Natural killer cell (primary cell): ENCODE measurements around the gene OSTF1. TPM values are rescaled to one million over a fixed set of nuclear protein-coding genes. Genes with fewer than 3 reads are reported as not detected.

Experiments used
- ATAC-seq, 3 donors: fragments of 150-1000 bp in 2 of 3; fragments of 200-7000 bp in 1 of 3; cut with Tn5 transposase; 1 replicate in 1 of 3; 2 replicates in 2 of 3; pipeline ENCODE4 v1.10.0; 2021; ENCODE audit warnings: mild to moderate bottlenecking in 2 of 3, moderate library complexity in 2 of 3
- DNase-seq, 2 donors: peaks; one replicate each; pipeline versions ENCODE4 v3.0.0 to v3.0.0-alpha.2; 2013 to 2021; ENCODE audit warnings: mixed read lengths in 1 of 2
- H3K27ac ChIP-seq: one replicate; pipeline ENCODE4 v1.5.1; 2013; ENCODE audit warnings: mild to moderate bottlenecking, low read length
- H3K27me3 ChIP-seq: one replicate; pipeline ENCODE4 v1.6.1; 2013; ENCODE audit warnings: low read length; ENCODE audit not compliant: control insufficient read depth, insufficient read depth
- H3K36me3 ChIP-seq: one replicate; pipeline ENCODE4 v1.6.1; 2013; ENCODE audit warnings: low read length; ENCODE audit not compliant: control insufficient read depth, insufficient read depth
- H3K4me1 ChIP-seq: one replicate; pipeline ENCODE4 v1.6.1; 2013; ENCODE audit warnings: low read length; ENCODE audit not compliant: control insufficient read depth, insufficient read depth
- H3K4me3 ChIP-seq: one replicate; pipeline ENCODE4 v1.5.1; 2013; ENCODE audit warnings: low read length
- H3K9me3 ChIP-seq: one replicate; pipeline ENCODE4 v1.6.1; 2013; ENCODE audit warnings: low read length; ENCODE audit not compliant: control insufficient read depth, insufficient read depth
- H3K27ac Mint-ChIP-seq, 2 donors: one replicate each; pipeline ENCODE4 v1.8.0; 2022; ENCODE audit warnings: mild to moderate bottlenecking in 2 of 2, mixed read lengths in 2 of 2, moderate library complexity in 1 of 2
- H3K27me3 Mint-ChIP-seq, 2 donors: one replicate each; pipeline ENCODE4 v1.8.0; 2022; ENCODE audit warnings: low read depth in 2 of 2, mixed read lengths in 2 of 2
- H3K36me3 Mint-ChIP-seq: one replicate; pipeline ENCODE4 v1.8.0; 2022; ENCODE audit warnings: mixed read lengths
- H3K4me1 Mint-ChIP-seq, 2 donors: one replicate each; pipeline ENCODE4 v1.8.0; 2022; ENCODE audit warnings: mixed read lengths in 2 of 2
- H3K4me3 Mint-ChIP-seq: one replicate; pipeline ENCODE4 v1.8.0; 2022; ENCODE audit warnings: mild to moderate bottlenecking, moderate library complexity, mixed read lengths
- H3K9me3 Mint-ChIP-seq, 2 donors: one replicate each; pipeline ENCODE4 v1.8.0; 2022; ENCODE audit warnings: mixed read lengths in 2 of 2
- WGBS: methylation state at CpG from one replicate; pipeline ENCODE4 v1.1.7; 2013; ENCODE audit warnings: missing lambda C conversion rate; ENCODE audit not compliant: insufficient coverage; 5-methylcytosine and 5-hydroxymethylcytosine counted together
- intact Hi-C: fragments of 100-400 bp; cut with micrococcal nuclease; formaldehyde crosslinking; loops from one replicate; pipeline ENCODE4 v1.14.2; 2022
- total RNA-seq, 4 donors: library from RNA; stranded (reverse); fragments of 120-200 nt in 1 of 4; gene quantifications; one replicate each; pipeline versions ENCODE4 v1.2.3 to v1.2.4, GENCODE V29; 2013 to 2022
- TF ChIP-seq, protein P1 (sequence below): fragments of 200-600 bp; IDR thresholded peaks from one replicate; pipeline ENCODE4 v1.8.0; 2022; ENCODE audit warnings: antibody characterized with exemption

The OSTF1 gene
- total RNA-seq, 3 donors from 2014 or later (not counting 1 experiment from before 2014, with no cell fraction given), result 140 to 187 (median 177) TPM

DNA sequence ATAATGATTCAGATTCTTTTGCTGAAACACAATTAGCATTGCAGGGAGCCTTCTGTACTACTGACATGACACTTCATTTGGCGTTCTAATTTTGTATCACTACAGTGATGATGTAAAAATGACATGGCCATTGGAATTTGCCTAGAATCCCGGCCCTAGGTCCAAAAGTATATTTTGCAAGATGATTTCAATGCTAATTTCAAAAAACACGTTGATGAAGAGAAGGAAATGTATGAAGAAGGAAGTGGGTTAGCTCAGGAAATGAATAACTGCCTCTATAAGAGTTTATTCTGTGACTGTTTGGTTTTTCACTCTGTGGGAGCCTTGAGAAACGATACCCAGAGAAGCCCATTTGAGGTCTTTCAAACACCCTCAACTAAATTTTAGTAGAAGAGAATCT lies 59.3 kb downstream of the OSTF1 start:
- TF ChIP-seq, protein P1, sequence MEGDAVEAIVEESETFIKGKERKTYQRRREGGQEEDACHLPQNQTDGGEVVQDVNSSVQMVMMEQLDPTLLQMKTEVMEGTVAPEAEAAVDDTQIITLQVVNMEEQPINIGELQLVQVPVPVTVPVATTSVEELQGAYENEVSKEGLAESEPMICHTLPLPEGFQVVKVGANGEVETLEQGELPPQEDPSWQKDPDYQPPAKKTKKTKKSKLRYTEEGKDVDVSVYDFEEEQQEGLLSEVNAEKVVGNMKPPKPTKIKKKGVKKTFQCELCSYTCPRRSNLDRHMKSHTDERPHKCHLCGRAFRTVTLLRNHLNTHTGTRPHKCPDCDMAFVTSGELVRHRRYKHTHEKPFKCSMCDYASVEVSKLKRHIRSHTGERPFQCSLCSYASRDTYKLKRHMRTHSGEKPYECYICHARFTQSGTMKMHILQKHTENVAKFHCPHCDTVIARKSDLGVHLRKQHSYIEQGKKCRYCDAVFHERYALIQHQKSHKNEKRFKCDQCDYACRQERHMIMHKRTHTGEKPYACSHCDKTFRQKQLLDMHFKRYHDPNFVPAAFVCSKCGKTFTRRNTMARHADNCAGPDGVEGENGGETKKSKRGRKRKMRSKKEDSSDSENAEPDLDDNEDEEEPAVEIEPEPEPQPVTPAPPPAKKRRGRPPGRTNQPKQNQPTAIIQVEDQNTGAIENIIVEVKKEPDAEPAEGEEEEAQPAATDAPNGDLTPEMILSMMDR, result no peak
- Histone ChIP-seq H3K27ac (peak overlapping the region; percentile 57), H3K4me3 (no peak overlapping the region), H3K36me3 (peaks cover 24% of the 10 kb centered on the region), H3K4me1 (peaks cover 53% of the 10 kb centered on the region), H3K27me3 (no peaks in the 10 kb centered on the region), H3K9me3 (no peaks in the 10 kb centered on the region)
- intact Hi-C loops, result loop anchor here (1.0 to 5.0 kb wide), 2 partner anchors 9 to 40 kb away; no protein-coding TSS in a partner anchor
- ATAC-seq (peak; percentile 42 to 73 (median 60)), DNase-seq (peak in 1 of 2 donors; percentile 60)
- Mint-ChIP-seq H3K27ac (peak overlapping the region; percentile 86 to 97), H3K4me1 (peaks cover 83 to 89% of the 10 kb centered on the region in 2 donors), H3K36me3 (peaks cover 20% of the 10 kb centered on the region), H3K9me3 (peaks cover 4 to 5% of the 10 kb centered on the region in 2 donors), H3K27me3 (no peaks in the 10 kb centered on the region), H3K4me3 (peak overlapping the region; percentile 70)
- WGBS, result 0% methylated on average over 3 of the region's 4 CpGs

DNA sequence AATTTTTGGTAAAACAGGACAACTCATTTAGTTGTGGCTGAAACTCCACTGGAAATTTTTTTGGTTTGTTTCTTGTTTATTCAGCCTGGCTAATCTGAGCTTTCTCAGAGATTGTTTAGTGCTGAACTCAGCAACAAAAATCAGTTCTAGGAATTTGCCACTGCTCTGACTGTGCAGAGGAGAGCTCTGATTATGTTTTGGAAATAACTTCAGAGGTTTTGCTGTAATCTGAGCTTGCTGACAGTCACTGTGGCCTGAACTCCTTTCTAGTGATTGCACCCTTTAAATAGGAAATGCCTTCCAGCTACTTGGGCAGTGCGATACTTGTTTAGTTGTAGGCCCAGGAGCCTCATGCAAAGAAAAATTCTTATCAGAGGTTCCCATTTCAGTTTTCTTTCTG lies 60.2 kb downstream of the OSTF1 start:
- H3K4me3 Mint-ChIP-seq, result peak overlapping the region; percentile 70
- peaks cover 51% of the 10 kb centered on the region for H3K4me1 ChIP-seq
- H3K27ac Mint-ChIP-seq, result peak overlapping the region; percentile 86 to 97
- H3K4me3 ChIP-seq, result no peak overlapping the region
- H3K27me3 Mint-ChIP-seq, result no peaks in the 10 kb centered on the region
- peaks cover 85 to 87% of the 10 kb centered on the region in 2 donors for H3K4me1 Mint-ChIP-seq
- TF ChIP-seq, protein P1, result no peak
- H3K27ac ChIP-seq, result peak overlapping the region; percentile 57
- DNase-seq (peak in 1 of 2 donors; percentile 34), ATAC-seq (no peak)
- H3K9me3 Mint-ChIP-seq, result peaks cover 4 to 5% of the 10 kb centered on the region in 2 donors
- H3K36me3 ChIP-seq, result peaks cover 19% of the 10 kb centered on the region
- peaks cover 15% of the 10 kb centered on the region for H3K36me3 Mint-ChIP-seq
- H3K9me3 ChIP-seq, result no peaks in the 10 kb centered on the region
- intact Hi-C loops, result loop anchor here (5.0 kb wide), 1 partner anchor 41 kb away; no protein-coding TSS in a partner anchor
- H3K27me3 ChIP-seq, result no peaks in the 10 kb centered on the region
- WGBS, result 45% methylated on average over 1 of the region's 1 CpG

DNA sequence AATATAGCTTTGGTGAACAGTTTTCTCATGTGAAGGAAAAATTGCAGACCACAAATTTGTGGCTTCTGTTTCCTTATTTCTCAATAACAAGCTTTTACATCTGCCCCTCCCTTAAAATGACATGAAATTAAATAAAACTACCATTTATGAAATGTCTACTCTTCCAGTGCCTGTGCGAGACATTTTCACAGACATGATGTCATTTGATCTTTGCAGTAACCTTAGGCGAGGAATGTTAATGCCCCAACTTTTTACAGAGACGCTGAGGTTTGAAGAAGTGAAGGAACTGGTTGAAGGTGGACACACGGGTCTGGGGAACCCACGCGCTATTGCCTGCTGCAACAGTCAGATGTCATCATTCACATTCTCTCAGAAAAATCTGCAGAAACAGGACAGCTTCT lies 61.5 kb downstream of the OSTF1 start:
- Mint-ChIP-seq H3K27ac (peak overlapping the region; percentile 87 to 97), H3K4me3 (peak overlapping the region; percentile 82), H3K36me3 (peaks cover 6% of the 10 kb centered on the region), H3K27me3 (no peaks in the 10 kb centered on the region), H3K4me1 (peaks cover 80 to 82% of the 10 kb centered on the region in 2 donors), H3K9me3 (peaks cover 3 to 4% of the 10 kb centered on the region in 2 donors)
- intact Hi-C loops, result loop anchor here (5.0 kb wide), 3 partner anchors 37 to 123 kb away; partner anchors contain the start of gene CARNMT1
- DNase-seq, result peak in 1 of 2 donors; percentile 41
- H3K36me3 ChIP-seq, result peaks cover 14% of the 10 kb centered on the region
- H3K9me3 ChIP-seq, result no peaks in the 10 kb centered on the region
- 27% methylated on average over 6 of the region's 6 CpGs for WGBS
- peak overlapping the region; percentile 14 for H3K27ac ChIP-seq
- TF ChIP-seq, protein P1, result no peak
- no peaks in the 10 kb centered on the region for H3K27me3 ChIP-seq
- H3K4me1 ChIP-seq, result peaks cover 47% of the 10 kb centered on the region
- H3K4me3 ChIP-seq, result no peak overlapping the region
- ATAC-seq, result peak in 2 of 3 donors; percentile 6 to 9
